ENCODE data around the gene SFPQ. TPM values are rescaled to one million over a fixed set of nuclear protein-coding genes. Genes with fewer than 3 reads are reported as not detected.

Gene SFPQ
- total and polyA plus RNA-seq, 2 of the 8 experiments (the other 6 are each of a cell fraction or from before 2014, with no cell fraction given), result 118 to 469 TPM

GRCh38 chr1:35185200-35185599, 7.7 kb downstream of the SFPQ start (continued):
- no peak for TF ChIP-seq CHD7 (IDR thresholded peaks at IDR 0.05; ENCODE audit: insufficient replicate concordance, low read length)
- no peak for TF ChIP-seq SIRT6 (IDR thresholded peaks at IDR 0.05; ENCODE audit: low read length)
